ENCODE measurements around the gene ZNF436. TPM values are rescaled to one million over a fixed set of nuclear protein-coding genes. Genes with fewer than 3 reads are reported as not detected.

ZNF436 gene
- total RNA-seq, result 14.1 and 17.7 TPM in 2 replicates

- peak; percentile 42 to 91 for DNase-seq (ENCODE audit: low read depth in 2 of 2)
These were observed at the start of gene ZNF436 for GRCh38 chr1:23369335-23370013. TSS of gene ZNF436 (minus strand) at chr1:23369836. CDS start at chr1:23368005, 1,831 bp downstream.

- DNase-seq (ENCODE audit: low read depth in 2 of 2), result no peak
These were observed 49.5 kb upstream of the ZNF436 start for GRCh38 chr1:23419180-23419579.

GRCh38 chr1:23417570-23417969 is 47.9 kb upstream of the ZNF436 start:
- DNase-seq (ENCODE audit: low read depth in 2 of 2), result peak in 1 of 2 donors; percentile 26

GRCh38 chr1:23416964-23417363 is 47.3 kb upstream of the ZNF436 start:
- no peak for DNase-seq (ENCODE audit: low read depth in 2 of 2)

GRCh38 chr1:23408797-23409290 is 39.2 kb upstream of the ZNF436 start:
- DNase-seq (ENCODE audit: low read depth in 2 of 2), result no peak

GRCh38 chr1:23407016-23407630 is 37.5 kb upstream of the ZNF436 start:
- DNase-seq (ENCODE audit: low read depth in 2 of 2), result no peak

GRCh38 chr1:23405946-23406345 is 36.3 kb upstream of the ZNF436 start:
- DNase-seq (ENCODE audit: low read depth in 2 of 2), result no peak

- DNase-seq (ENCODE audit: low read depth in 2 of 2), result peak; percentile 79
These were observed 34.3 kb upstream of the ZNF436 start for GRCh38 chr1:23403735-23404486.

- no peak for DNase-seq (ENCODE audit: low read depth in 2 of 2)
These were observed 33.7 kb upstream of the ZNF436 start for GRCh38 chr1:23403355-23403734.

GRCh38 chr1:23403038-23403336 is 33.4 kb upstream of the ZNF436 start:
- peak; percentile 74 to 91 for DNase-seq (ENCODE audit: low read depth in 2 of 2)

- no peak for DNase-seq (ENCODE audit: low read depth in 2 of 2)
These were observed 32.8 kb upstream of the ZNF436 start for GRCh38 chr1:23402286-23403037.

GRCh38 chr1:23401313-23401712 is 31.7 kb upstream of the ZNF436 start:
- DNase-seq (ENCODE audit: low read depth in 2 of 2), result no peak

GRCh38 chr1:23400324-23401114 is 30.9 kb upstream of the ZNF436 start:
- DNase-seq (ENCODE audit: low read depth in 2 of 2), result peak in 1 of 2 donors; percentile 66

- no peak for DNase-seq (ENCODE audit: low read depth in 2 of 2)
These were observed 29.6 kb upstream of the ZNF436 start for GRCh38 chr1:23399229-23399628.

GRCh38 chr1:23397908-23398307 is 28.3 kb upstream of the ZNF436 start:
- no peak for DNase-seq (ENCODE audit: low read depth in 2 of 2)

GRCh38 chr1:23396380-23396779 is 26.7 kb upstream of the ZNF436 start:
- DNase-seq (ENCODE audit: low read depth in 2 of 2), result no peak

- no peak for DNase-seq (ENCODE audit: low read depth in 2 of 2)
These were observed 26.2 kb upstream of the ZNF436 start for GRCh38 chr1:23395849-23396248.

GRCh38 chr1:23395154-23395724 is 25.6 kb upstream of the ZNF436 start:
- no peak for DNase-seq (ENCODE audit: low read depth in 2 of 2)

GRCh38 chr1:23394684-23395083 is 25.0 kb upstream of the ZNF436 start:
- peak in 1 of 2 donors; percentile 37 for DNase-seq (ENCODE audit: low read depth in 2 of 2)

GRCh38 chr1:23394181-23394580 is 24.5 kb upstream of the ZNF436 start:
- peak in 1 of 2 donors; percentile 79 for DNase-seq (ENCODE audit: low read depth in 2 of 2)

- peak; percentile 71 to 83 for DNase-seq (ENCODE audit: low read depth in 2 of 2)
These were observed 24.1 kb upstream of the ZNF436 start for GRCh38 chr1:23393706-23394105.

Data from lung microvascular endothelial cell (primary cell).